HL-60 (cell line): ENCODE data around the gene SORL1.

Experiments
- CTCF ChIP-seq: IDR thresholded peaks from one replicate; pipeline ENCODE4 v1.5.1; 2011; ENCODE audit warnings: low read length, control low read depth, inconsistent platforms; ENCODE audit not compliant: insufficient read depth
- GABPA ChIP-seq: IDR thresholded peaks from 2 replicates; pipeline ENCODE4 v1.6.1; 2012; ENCODE audit warnings: low read depth
- POLR2AphosphoS5 ChIP-seq: IDR thresholded peaks from 2 replicates; pipeline ENCODE4 v1.6.1; 2012; ENCODE audit warnings: low read depth

- TF ChIP-seq CTCF, result no peak
- TF ChIP-seq GABPA, result no peak
- TF ChIP-seq POLR2AphosphoS5, result no peak
Observed at GRCh38 chr11:121451178-121451985, 732 bp upstream of the SORL1 start.
